Measurements from ENCODE around the gene KAT14.
A peak's percentile ranks its signal among the peaks of the same experiment; 100 is the strongest.
"Not testable (repeated sequence)": the region's sequence is repeated elsewhere in the genome, so short reads cannot be mapped to it uniquely, and the experiment has no call there.

Gene KAT14

GRCh38 chr20:18137412-18138265 is at the start of gene KAT14, which contains the start of gene PET117:
Gene KAT14 (plus strand): TSS chr20:18137863. CDS start chr20:18142661, 4,798 bp downstream.
Gene PET117 (plus strand): TSS chr20:18137863. CDS start chr20:18137956, 93 bp downstream.
- peak; percentile 81 for DNase-seq (ENCODE audit: low read depth in 2 of 2, low spot score in 1 of 2)

GRCh38 chr20:18088298-18088697 is 49.4 kb upstream of the KAT14 start:
- DNase-seq (ENCODE audit: low read depth in 2 of 2, low spot score in 1 of 2), result not testable (repeated sequence)

DNA sequence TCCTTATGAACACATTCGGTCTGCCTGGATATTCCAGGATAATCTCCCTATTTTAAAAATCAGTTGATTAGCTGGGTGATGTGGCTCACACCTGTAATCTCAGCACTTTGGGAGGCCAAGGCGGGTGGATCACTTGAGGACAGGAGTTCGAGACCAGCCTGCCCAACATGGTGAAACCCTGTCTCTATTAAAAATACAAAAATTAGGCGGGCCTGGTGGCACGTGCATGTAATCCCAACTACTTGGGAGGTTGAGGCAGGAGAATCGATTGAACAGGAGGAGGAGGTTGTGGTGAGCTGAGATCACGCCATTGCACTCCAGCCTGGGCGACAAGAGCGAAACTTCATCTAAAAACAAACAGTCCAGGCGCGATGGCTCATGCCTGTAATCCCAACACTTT is 48.8 kb upstream of the KAT14 start:
- not testable (repeated sequence) for DNase-seq (ENCODE audit: low read depth in 2 of 2, low spot score in 1 of 2)

DNA sequence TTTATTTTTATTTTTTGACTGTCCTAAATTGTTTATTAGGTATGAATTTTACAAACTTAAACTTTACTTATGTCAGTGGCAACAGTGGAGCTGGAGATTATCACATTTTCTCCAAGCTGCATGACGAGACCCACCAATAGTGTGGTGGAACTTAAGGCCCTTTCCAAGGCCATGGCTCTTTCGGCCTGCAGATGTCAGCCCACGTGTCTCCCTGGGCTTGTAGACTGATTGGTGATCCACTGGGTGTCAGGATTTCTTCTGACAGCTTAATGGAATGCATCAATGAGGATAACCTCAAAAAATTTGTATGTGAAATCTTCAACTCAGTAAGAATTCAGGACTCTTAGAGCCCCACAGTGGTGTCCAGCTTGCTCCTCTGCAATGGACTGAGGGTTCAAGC is 47.6 kb upstream of the KAT14 start:
- no peak for DNase-seq (ENCODE audit: low read depth in 2 of 2, low spot score in 1 of 2)

DNA sequence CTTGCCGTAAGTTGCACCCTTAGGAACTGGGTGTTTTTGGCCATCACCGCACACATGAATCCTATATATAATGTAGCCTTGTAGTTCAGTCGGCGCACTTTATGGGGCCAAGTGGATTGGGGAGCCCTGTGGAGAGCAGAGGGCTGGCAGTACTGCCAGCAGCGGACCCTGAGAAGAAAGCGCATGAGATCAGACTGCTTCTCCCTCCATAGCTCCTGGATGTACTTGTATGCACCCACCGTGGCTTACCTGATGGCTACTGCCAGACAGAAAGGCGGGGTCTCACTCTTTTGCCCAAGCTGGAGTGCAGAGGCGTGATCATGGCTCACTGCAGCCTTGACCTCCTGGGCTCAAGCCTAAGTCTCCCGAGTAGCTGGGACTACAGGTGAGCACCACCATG is 47.2 kb upstream of the KAT14 start:
- no peak for DNase-seq (ENCODE audit: low read depth in 2 of 2, low spot score in 1 of 2)

DNA sequence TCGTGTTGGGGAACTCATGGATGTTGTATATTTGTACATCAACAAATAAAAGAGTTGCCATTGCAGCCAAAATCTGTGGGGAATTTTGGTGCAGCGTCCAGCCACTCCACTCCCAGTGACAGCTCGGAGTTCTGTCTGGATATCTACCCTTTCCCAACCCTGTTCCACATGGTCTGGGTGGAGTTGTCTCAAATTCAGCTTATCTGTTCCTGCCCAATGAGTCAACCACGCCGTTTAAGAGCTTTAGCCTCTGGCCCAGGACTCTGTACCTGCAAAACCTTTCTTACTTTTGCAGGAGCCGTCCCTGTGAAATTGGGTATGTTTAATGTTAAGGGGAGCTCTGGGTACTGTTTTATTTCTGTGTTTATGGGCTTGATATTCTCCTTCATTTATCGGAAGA is 46.0 kb upstream of the KAT14 start:
- no peak for DNase-seq (ENCODE audit: low read depth in 2 of 2, low spot score in 1 of 2)

- no peak for DNase-seq (ENCODE audit: low read depth in 2 of 2, low spot score in 1 of 2)
Observed at GRCh38 chr20:18092890-18093289, 44.8 kb upstream of the KAT14 start.

- DNase-seq (ENCODE audit: low read depth in 2 of 2, low spot score in 1 of 2), result no peak
Observed at GRCh38 chr20:18093388-18093787, 44.3 kb upstream of the KAT14 start.

DNA sequence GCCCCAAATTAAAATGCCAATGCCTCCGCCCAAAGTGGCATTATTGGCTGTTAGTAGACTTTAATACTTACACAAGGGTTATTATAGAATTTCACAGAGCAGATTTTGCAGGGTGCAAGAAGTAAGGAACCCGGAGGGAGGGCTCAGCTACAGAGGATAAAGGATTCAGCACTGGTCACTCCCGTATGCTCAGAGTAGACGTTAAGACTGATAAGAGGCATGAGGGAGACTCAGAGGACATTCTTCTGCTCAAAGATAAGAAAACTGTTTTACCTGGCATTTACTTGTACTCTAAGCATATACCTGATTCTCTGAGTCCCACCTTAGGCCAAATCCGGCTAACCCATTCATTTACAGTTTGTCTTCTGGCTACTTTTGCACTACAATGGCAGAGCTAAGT is 43.5 kb upstream of the KAT14 start:
- no peak for DNase-seq (ENCODE audit: low read depth in 2 of 2, low spot score in 1 of 2)

DNA sequence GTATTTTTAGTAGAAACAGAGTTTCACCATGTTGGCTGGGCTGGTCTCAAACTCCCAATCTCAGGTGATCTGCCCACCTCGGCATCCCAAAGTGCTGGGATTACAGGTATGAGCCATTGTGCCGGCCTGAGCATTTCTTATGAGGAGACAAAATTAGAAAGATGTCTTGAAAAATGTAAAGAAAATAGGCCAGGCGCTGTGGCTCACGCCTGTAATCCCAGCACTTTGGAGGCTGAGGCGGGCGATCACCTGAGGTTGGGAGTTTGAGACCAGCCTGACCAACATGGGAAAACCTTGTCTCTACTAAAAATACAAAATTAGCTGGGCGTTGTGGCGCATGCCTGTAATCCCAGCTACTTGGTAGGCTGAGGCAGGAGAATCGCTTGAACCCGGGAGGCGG is 37.1 kb upstream of the KAT14 start:
- not testable (repeated sequence) for DNase-seq (ENCODE audit: low read depth in 2 of 2, low spot score in 1 of 2)

DNA sequence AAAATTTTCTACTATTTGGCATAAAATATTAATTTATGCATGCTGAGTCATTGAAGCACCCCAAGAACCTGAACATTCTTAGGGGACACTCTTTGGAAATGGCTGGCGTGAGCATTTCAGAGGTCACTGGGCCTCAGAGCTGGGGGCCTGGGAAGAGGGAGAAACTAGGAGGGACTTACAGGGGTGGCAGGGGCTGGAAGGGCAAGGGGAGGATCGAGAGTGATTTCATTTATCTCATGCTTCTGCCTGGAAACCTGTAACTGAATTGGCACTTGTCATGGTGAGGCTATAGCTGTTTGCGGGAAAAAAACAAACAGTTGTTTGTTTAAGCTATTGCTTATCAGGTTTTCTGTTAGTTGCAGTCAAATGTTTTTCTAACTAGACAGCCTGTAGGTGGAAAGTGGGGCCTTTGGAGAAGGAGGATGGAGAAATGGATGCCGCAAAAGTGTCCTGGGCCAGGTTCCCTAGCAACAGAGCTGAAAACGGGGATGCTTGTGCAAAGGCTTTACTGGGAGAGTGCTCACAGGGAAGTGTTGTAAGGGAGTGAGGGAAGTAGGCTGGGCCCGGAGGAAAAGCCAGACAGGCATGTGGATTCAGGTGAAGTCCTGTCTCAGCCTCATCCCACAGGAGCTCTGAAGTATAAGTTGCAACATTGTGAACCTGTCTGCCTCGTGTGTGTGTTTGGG is 36.4 kb upstream of the KAT14 start:
- DNase-seq (ENCODE audit: low read depth in 2 of 2, low spot score in 1 of 2), result no peak

GRCh38 chr20:18103497-18103896 is 34.2 kb upstream of the KAT14 start:
- DNase-seq (ENCODE audit: low read depth in 2 of 2, low spot score in 1 of 2), result no peak

GRCh38 chr20:18108326-18108725 is 29.3 kb upstream of the KAT14 start:
- no peak for DNase-seq (ENCODE audit: low read depth in 2 of 2, low spot score in 1 of 2)

DNA sequence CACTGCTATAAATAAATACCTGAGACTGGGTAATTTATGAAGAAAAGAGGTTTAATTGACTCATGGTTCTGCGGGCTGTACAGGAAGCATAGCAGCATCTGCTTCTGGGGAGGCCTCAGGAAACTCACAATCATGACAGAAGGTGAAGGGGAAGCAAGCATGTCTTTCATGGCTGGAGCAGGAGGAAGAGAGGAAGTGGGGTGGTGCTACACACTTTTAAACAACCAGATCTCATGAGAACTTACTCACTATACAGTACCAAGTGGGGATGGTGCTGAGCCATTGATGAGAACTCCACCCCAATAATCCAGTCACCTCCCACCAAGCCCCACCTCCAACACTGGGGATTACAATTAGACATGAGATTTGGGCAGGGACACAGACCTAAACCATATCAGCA is 9.1 kb upstream of the KAT14 start:
- not testable (repeated sequence) for DNase-seq (ENCODE audit: low read depth in 2 of 2, low spot score in 1 of 2)

GRCh38 chr20:18132663-18133062 is 5.0 kb upstream of the KAT14 start:
- DNase-seq (ENCODE audit: low read depth in 2 of 2, low spot score in 1 of 2), result no peak

- no peak for DNase-seq (ENCODE audit: low read depth in 2 of 2, low spot score in 1 of 2)
Observed at GRCh38 chr20:18133962-18134361, 3.7 kb upstream of the KAT14 start.

DNA sequence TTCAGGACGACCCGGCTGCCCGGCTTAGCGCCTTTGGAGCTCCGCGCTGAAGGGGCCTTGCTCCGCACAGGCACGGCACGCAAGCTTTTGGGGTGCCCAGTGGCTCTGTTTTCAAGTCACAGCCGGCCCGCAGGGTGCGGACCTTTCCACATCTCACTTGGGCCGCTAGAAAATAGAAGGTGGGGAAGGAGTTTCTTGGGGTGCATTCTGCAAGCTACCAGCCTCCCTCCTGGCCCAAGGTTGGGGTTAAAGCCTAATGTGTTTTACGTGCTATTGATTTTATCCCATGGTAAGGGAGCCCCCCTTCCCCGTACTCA is 561 bp downstream of the KAT14 start:
- DNase-seq (ENCODE audit: low read depth in 2 of 2, low spot score in 1 of 2), result no peak

GRCh38 chr20:18138639-18139583 is 1.2 kb downstream of the KAT14 start:
- no peak for DNase-seq (ENCODE audit: low read depth in 2 of 2, low spot score in 1 of 2)

DNA sequence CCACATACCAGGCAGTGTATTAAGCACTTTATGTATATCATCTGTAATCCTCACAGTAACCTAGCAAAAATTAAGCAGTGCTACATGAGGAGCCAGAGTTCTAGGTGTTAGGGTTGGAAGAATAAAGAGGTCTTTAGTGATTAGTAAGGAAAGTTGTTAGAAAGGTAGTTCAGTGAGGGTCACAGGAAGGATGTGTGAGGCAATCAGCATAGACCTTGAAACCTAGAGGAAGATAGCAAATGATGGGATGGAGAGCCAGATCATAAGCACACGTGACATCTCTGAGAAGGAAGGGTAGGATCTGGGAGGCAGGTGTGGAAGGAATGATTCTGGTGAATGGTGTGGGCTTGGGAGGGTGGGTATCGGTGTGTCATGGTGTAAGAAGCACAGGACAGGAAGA is 2.2 kb downstream of the KAT14 start:
- no peak for DNase-seq (ENCODE audit: low read depth in 2 of 2, low spot score in 1 of 2)

DNA sequence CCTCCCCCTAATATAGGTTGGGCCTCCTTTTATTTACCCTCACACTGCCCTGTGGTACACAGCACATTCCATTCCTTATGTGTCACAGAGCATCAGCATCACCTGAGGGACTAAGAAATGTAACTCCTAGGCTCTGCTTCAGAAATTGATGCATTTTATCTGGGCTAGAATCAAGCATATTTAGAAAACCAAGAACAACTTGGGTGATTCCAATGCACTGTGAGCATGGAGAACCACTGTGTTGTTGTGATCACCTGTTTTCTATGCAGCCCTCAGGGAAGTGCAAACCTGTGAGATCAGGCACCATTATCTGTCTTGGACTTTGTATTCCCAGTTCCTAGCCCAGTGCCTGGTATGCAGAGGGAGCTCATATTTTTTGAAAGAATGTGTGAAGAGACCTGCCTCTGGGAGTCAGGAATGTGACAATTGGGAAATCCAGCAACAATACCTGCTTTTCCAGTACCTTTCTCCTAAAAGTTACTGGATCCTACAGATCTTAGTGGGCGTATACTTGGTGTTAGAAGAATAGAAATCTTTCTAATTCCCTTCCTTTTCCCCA is 7.0 kb downstream of the KAT14 start:
- no peak for DNase-seq (ENCODE audit: low read depth in 2 of 2, low spot score in 1 of 2)

- no peak for DNase-seq (ENCODE audit: low read depth in 2 of 2, low spot score in 1 of 2)
Observed at GRCh38 chr20:18154342-18154741, 16.7 kb downstream of the KAT14 start.
